HepG2 (cell line): Measurements from ENCODE around the gene HPCAL4. TPM values are rescaled to one million over a fixed set of nuclear protein-coding genes. Genes with fewer than 3 reads are reported as not detected.

Source experiments
- ATAC-seq: fragments of 200-7000 bp; cut with Tn5 transposase; 3 replicates; pipeline ENCODE4 v1.9.1; 2020; ENCODE audit warnings: mild to moderate bottlenecking, moderate library complexity
- BruUV-seq: library from RNA; stranded (reverse); fragments of 400-500 nt; replicated peaks from 2 replicates; lab custom pipeline; 2021; lab: Mats Ljungman, UMichigan
- CTCF ChIA-PET: fragments of 300-600 bp; formaldehyde crosslinking; extraction: SDS; loops from one replicate; lab custom pipeline; 2021; ENCODE audit warnings: low total read pairs, inconsistent platforms, low intra/inter-chr PET ratio; lab: Yijun Ruan, JAX
- POLR2A ChIA-PET: fragments of 350-600 bp; sonication (Branson Sonifier 250); formaldehyde crosslinking; loops from one replicate; lab custom pipeline; 2020; ENCODE audit warnings: antibody characterized with exemption, inconsistent platforms; lab: Yijun Ruan, JAX
- DNase-seq: peaks from one replicate; pipeline ENCODE4 v3.0.0-alpha.2; 2015; ENCODE audit warnings: low spot score
- FAIRE-seq: peaks from 3 replicates; lab custom pipeline; 2011; peaks lifted over from hg19 to GRCh38; lab: Jason Lieb, UNC
- H2AFZ ChIP-seq: one replicate; pipeline ENCODE4 v1.6.1; 2011; ENCODE audit warnings: low read length, inconsistent platforms
- H3K27ac ChIP-seq: fragments of 300-600 bp; 3 replicates; pipeline ENCODE4 v1.8.0; 2011; ENCODE audit warnings: mixed run types, mild to moderate bottlenecking, mixed read lengths, low read length, inconsistent platforms; ENCODE audit not compliant: insufficient read depth; ENCODE audit errors: extremely low read length
- H3K27me3 ChIP-seq, 2 experiments: fragments of 200-600 bp in 1 of 2; 2 replicates in 1 of 2; 3 replicates in 1 of 2; pipeline versions ENCODE4 v1.6.0 to v1.8.0; 2011; ENCODE audit warnings: low read length in 2 of 2, mild to moderate bottlenecking in 2 of 2, moderate library complexity in 2 of 2, inconsistent platforms in 1 of 2; ENCODE audit not compliant: insufficient read depth in 2 of 2, control insufficient read depth in 1 of 2
- H3K36me3 ChIP-seq, 2 experiments: fragments of 200-600 bp in 1 of 2; replicated peaks in 1 of 2; 2 replicates in 1 of 2; 3 replicates in 1 of 2; pipeline versions ENCODE4 v1.5.1 to v1.8.0; 2011; ENCODE audit warnings: low read length in 2 of 2, inconsistent platforms in 1 of 2; ENCODE audit not compliant: insufficient read depth in 2 of 2, control insufficient read depth in 1 of 2
- H3K4me1 ChIP-seq: 2 replicates; pipeline ENCODE4 v1.5.1; 2012; ENCODE audit warnings: low read length, inconsistent platforms; ENCODE audit not compliant: insufficient read depth
- H3K4me2 ChIP-seq: 2 replicates; pipeline ENCODE4 v1.6.0; 2011; ENCODE audit warnings: low read depth, low read length, inconsistent platforms
- H3K4me3 ChIP-seq, 3 experiments: fragments of 200-600 bp in 1 of 3; sonication (generic), shearing (Covaris generic) in 1 of 3; replicated peaks in 1 of 3; 2 replicates each; pipeline ENCODE4 v1.5.1; 2011 to 2016; ENCODE audit warnings: low read length in 3 of 3, inconsistent platforms in 2 of 3, low read depth in 2 of 3, mild to moderate bottlenecking in 2 of 3, control low read depth in 1 of 3, mixed read lengths in 1 of 3; ENCODE audit not compliant: insufficient read depth in 1 of 3
- H3K79me2 ChIP-seq: one replicate; pipeline ENCODE4 v1.6.1; 2011; ENCODE audit warnings: low read length, inconsistent platforms; ENCODE audit not compliant: insufficient read depth
- H3K9ac ChIP-seq: 2 replicates; pipeline ENCODE4 v1.6.0; 2011; ENCODE audit warnings: mild to moderate bottlenecking, low read depth, low read length, inconsistent platforms; ENCODE audit not compliant: insufficient read depth
- H3K9me3 ChIP-seq: 2 replicates; pipeline ENCODE4 v1.5.1; 2012; ENCODE audit warnings: mild to moderate bottlenecking, low read length
- H4K20me1 ChIP-seq: 2 replicates; pipeline ENCODE4 v1.6.0; 2011; ENCODE audit warnings: inconsistent platforms, mild to moderate bottlenecking, low read length, moderate library complexity; ENCODE audit not compliant: insufficient read depth
- CENPBD1 ChIP-seq: sonication (generic); formaldehyde crosslinking; IDR thresholded peaks from 2 replicates; pipeline ENCODE4 v1.8.0; 2022; ENCODE audit warnings: missing genetic modification reagents, low read depth, mild to moderate bottlenecking, borderline replicate concordance
- EZH2 ChIP-seq: conservative IDR thresholded peaks from 2 replicates; pipeline ENCODE4 v1.6.1; 2012; ENCODE audit warnings: mild to moderate bottlenecking, low read depth, low read length, moderate library complexity
- FOSL1 ChIP-seq: sonication (generic); formaldehyde crosslinking; IDR thresholded peaks from 2 replicates; pipeline ENCODE4 v1.9.0; 2021; ENCODE audit warnings: missing genetic modification reagents, borderline replicate concordance
- IRX3 ChIP-seq: sonication (generic); formaldehyde crosslinking; IDR thresholded peaks from 2 replicates; pipeline ENCODE4 v1.8.1; 2023; ENCODE audit warnings: mild to moderate bottlenecking, low read depth, missing genetic modification reagents, borderline replicate concordance
- ISX ChIP-seq: sonication (generic); formaldehyde crosslinking; conservative IDR thresholded peaks from 2 replicates; pipeline ENCODE4 v1.5.0; 2020; ENCODE audit warnings: missing genetic modification reagents
- NFIC ChIP-seq: IDR thresholded peaks from 2 replicates; pipeline ENCODE4 v1.6.1; 2012; ENCODE audit warnings: mild to moderate bottlenecking, low read length, inconsistent platforms
- POLR2A ChIP-seq, 2 experiments: IDR thresholded peaks; 2 replicates each; pipeline ENCODE4 v1.6.1; 2011; ENCODE audit warnings: low read depth in 2 of 2, low read length in 2 of 2, mild to moderate bottlenecking in 1 of 2, moderate library complexity in 1 of 2; ENCODE audit not compliant: insufficient read depth in 1 of 2
- SMC3 ChIP-seq: IDR thresholded peaks from 2 replicates; pipeline ENCODE4 v1.6.1; 2011; ENCODE audit warnings: low read length, improper control_type of control experiment
- TCF7L2 ChIP-seq: IDR thresholded peaks from 2 replicates; pipeline ENCODE4 v1.6.1; 2011; ENCODE audit warnings: mild to moderate bottlenecking, low read depth, low read length, moderate library complexity
- TEAD2 ChIP-seq: sonication (generic); formaldehyde crosslinking; IDR thresholded peaks from 2 replicates; pipeline ENCODE4 v1.9.0; 2021; ENCODE audit warnings: missing genetic modification reagents
- ZFYVE20 ChIP-seq: sonication (generic); formaldehyde crosslinking; IDR thresholded peaks from 2 replicates; pipeline ENCODE4 v1.8.0; 2023; ENCODE audit warnings: low read depth, mild to moderate bottlenecking, moderate library complexity, missing genetic modification reagents, borderline replicate concordance
- ZNF441 ChIP-seq: sonication (generic); formaldehyde crosslinking; IDR thresholded peaks from 2 replicates; pipeline ENCODE4 v1.7.0; 2021; ENCODE audit warnings: missing genetic modification reagents, borderline replicate concordance
- ZNF543 ChIP-seq: sonication (generic); formaldehyde crosslinking; IDR thresholded peaks from 2 replicates; pipeline ENCODE4 v1.4.0; 2020; ENCODE audit warnings: mild to moderate bottlenecking, missing genetic modification reagents
- ZSCAN9 ChIP-seq: IDR thresholded peaks from 2 replicates; pipeline ENCODE4 v1.6.1; 2016; ENCODE audit warnings: borderline replicate concordance
- WGBS: methylation state at CpG from one replicate; pipeline ENCODE4 v1.1.6; 2017; ENCODE audit warnings: low lambda C conversion rate; 5-methylcytosine and 5-hydroxymethylcytosine counted together
- in situ Hi-C: cut with HindIII; loops from 2 replicates; pipeline ENCODE4 v1.10.0; 2017; ENCODE audit warnings: low pct_unique_long_range_greater_than_20kb; ENCODE audit not compliant: extremely low pct_ligation_motif_present
- intact Hi-C: fragments of 100-400 bp; cut with micrococcal nuclease; formaldehyde crosslinking; loops from one replicate; pipeline ENCODE4 v1.10.0; 2022; ENCODE audit not compliant: unreplicated experiment
- polyA plus RNA-seq, 8 experiments: library from polyadenylated mRNA; depleted of rRNA in 3 of 8; stranded (reverse) in 7 of 8; unstranded in 1 of 8; fragments of >200 nt; fragmentation: Illumina TruSeq in 4 of 8; extraction: Trizol in 4 of 8; gene quantifications; 2 replicates each; pipeline versions ENCODE4 v1.2.1 to v1.2.3, GENCODE V29; 2011 to 2016; ENCODE audit warnings: low read depth in 4 of 8, missing spikeins in 1 of 8, mixed read lengths in 1 of 8; ENCODE audit not compliant: insufficient read depth in 1 of 8
- total RNA-seq, 5 experiments: library from RNA; depleted of rRNA; stranded (reverse); fragments of >200 nt; fragmentation: Illumina TruSeq; extraction: Trizol; gene quantifications; 2 replicates each; pipeline ENCODE4 v1.2.3, GENCODE V29; 2016; ENCODE audit warnings: low read depth in 1 of 5
- TF ChIP-seq, protein P1 (sequence below): sonication (generic); formaldehyde crosslinking; IDR thresholded peaks from 2 replicates; pipeline ENCODE4 v1.4.0; 2020; ENCODE audit warnings: mild to moderate bottlenecking, missing genetic modification reagents
- TF ChIP-seq, protein P2 (sequence below), 2 experiments: IDR thresholded peaks; 2 replicates each; pipeline ENCODE4 v1.6.1; 2011 to 2012; ENCODE audit warnings: low read length in 2 of 2, borderline replicate concordance in 1 of 2, low read depth in 1 of 2, mild to moderate bottlenecking in 1 of 2, moderate library complexity in 1 of 2
- TF ChIP-seq, protein P3 (sequence below): sonication (generic); formaldehyde crosslinking; IDR thresholded peaks from 2 replicates; pipeline ENCODE4 v1.4.0; 2020; ENCODE audit warnings: mild to moderate bottlenecking, missing genetic modification reagents

HPCAL4 gene
- total and polyA plus RNA-seq, 2 of the 13 experiments (the other 11 are each of a cell fraction or from before 2014, with no cell fraction given): not detected

GRCh38 chr1:39639305-39640130 lies 51.7 kb downstream of the HPCAL4 start, which contains the start of gene HEYL:
Gene HEYL (minus strand): TSS chr1:39639643. CDS start chr1:39639625, 18 bp downstream.
- H3K4me1 ChIP-seq: no peaks in the 10 kb centered on the region
- H3K79me2 ChIP-seq: no peaks in the 10 kb centered on the region
- H2AFZ ChIP-seq: no peak within 1 kb of the TSS
- H3K27me3 ChIP-seq: peaks cover 1 to 33% of the 10 kb centered on the region in 2 experiments; a peak in 4 of 5 replicates
- H3K4me2 ChIP-seq: peak within 1 kb of the TSS; percentile 21; the same call in 1 of the 2 replicates
- no peak within 1 kb of the TSS for H3K9ac ChIP-seq
- ChIA-PET CTCF (interaction anchor here (0.7 kb wide), 1 partner anchor 14 kb away, joined by 3 read pairs; no protein-coding TSS in a partner anchor), POLR2A (no interaction called here)
- in situ Hi-C loops: no loop called here
- no TSS peak for BruUV-seq
- H3K27ac ChIP-seq: no peak within 1 kb of the TSS
- H3K36me3 ChIP-seq: no peaks in the 10 kb centered on the region
- H3K4me3 ChIP-seq: peak within 1 kb of the TSS in 2 of 3 experiments; percentile 40 to 58; a peak in 4 of 6 replicates
- ATAC-seq (peak; percentile 92), FAIRE-seq (no peak), DNase-seq (peak; percentile 40)
- H3K9me3 ChIP-seq: no peaks in the 10 kb centered on the region
- 65% methylated on average over 24 of the region's 88 CpGs for WGBS
- H4K20me1 ChIP-seq: no peaks in the 10 kb centered on the region
- intact Hi-C loops: no loop called here
- no peak for TF ChIP-seq CENPBD1 (CRISPR knock-in tag)
- no peak for TF ChIP-seq FOSL1
- TF ChIP-seq, protein P1, sequence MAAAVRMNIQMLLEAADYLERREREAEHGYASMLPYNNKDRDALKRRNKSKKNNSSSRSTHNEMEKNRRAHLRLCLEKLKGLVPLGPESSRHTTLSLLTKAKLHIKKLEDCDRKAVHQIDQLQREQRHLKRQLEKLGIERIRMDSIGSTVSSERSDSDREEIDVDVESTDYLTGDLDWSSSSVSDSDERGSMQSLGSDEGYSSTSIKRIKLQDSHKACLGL: 0 out of 2 replicates have a peak, but pooled peaks have one; percentile 56
- 0 out of 2 replicates have a peak, but pooled peaks have one; percentile 3 for TF ChIP-seq SMC3
- no peak for TF ChIP-seq ZSCAN9
- no peak for TF ChIP-seq POLR2A (IDR thresholded peaks at IDR 0.05; ENCODE audit: insufficient read depth in 1 of 2, low read depth in 2 of 2, low read length in 2 of 2)
- TF ChIP-seq TCF7L2: no peak
- no peak for TF ChIP-seq ZFYVE20 (CRISPR knock-in tag)
- no peak for TF ChIP-seq NFIC
- TF ChIP-seq ISX: no peak
- no peak for TF ChIP-seq ZNF441 (CRISPR knock-in tag)
- TF ChIP-seq EZH2: no peak
- no peak for TF ChIP-seq IRX3 (CRISPR knock-in tag)
- TF ChIP-seq, protein P2, sequence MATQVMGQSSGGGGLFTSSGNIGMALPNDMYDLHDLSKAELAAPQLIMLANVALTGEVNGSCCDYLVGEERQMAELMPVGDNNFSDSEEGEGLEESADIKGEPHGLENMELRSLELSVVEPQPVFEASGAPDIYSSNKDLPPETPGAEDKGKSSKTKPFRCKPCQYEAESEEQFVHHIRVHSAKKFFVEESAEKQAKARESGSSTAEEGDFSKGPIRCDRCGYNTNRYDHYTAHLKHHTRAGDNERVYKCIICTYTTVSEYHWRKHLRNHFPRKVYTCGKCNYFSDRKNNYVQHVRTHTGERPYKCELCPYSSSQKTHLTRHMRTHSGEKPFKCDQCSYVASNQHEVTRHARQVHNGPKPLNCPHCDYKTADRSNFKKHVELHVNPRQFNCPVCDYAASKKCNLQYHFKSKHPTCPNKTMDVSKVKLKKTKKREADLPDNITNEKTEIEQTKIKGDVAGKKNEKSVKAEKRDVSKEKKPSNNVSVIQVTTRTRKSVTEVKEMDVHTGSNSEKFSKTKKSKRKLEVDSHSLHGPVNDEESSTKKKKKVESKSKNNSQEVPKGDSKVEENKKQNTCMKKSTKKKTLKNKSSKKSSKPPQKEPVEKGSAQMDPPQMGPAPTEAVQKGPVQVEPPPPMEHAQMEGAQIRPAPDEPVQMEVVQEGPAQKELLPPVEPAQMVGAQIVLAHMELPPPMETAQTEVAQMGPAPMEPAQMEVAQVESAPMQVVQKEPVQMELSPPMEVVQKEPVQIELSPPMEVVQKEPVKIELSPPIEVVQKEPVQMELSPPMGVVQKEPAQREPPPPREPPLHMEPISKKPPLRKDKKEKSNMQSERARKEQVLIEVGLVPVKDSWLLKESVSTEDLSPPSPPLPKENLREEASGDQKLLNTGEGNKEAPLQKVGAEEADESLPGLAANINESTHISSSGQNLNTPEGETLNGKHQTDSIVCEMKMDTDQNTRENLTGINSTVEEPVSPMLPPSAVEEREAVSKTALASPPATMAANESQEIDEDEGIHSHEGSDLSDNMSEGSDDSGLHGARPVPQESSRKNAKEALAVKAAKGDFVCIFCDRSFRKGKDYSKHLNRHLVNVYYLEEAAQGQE (IDR thresholded peaks at IDR 0.05; ENCODE audit: borderline replicate concordance in 1 of 2, low read depth in 1 of 2, low read length in 2 of 2): no peak
- TF ChIP-seq TEAD2: no peak
- TF ChIP-seq, protein P3, sequence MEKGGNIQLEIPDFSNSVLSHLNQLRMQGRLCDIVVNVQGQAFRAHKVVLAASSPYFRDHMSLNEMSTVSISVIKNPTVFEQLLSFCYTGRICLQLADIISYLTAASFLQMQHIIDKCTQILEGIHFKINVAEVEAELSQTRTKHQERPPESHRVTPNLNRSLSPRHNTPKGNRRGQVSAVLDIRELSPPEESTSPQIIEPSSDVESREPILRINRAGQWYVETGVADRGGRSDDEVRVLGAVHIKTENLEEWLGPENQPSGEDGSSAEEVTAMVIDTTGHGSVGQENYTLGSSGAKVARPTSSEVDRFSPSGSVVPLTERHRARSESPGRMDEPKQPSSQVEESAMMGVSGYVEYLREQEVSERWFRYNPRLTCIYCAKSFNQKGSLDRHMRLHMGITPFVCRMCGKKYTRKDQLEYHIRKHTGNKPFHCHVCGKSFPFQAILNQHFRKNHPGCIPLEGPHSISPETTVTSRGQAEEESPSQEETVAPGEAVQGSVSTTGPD (CRISPR knock-in tag): no peak
- no peak for TF ChIP-seq ZNF543 (CRISPR knock-in tag)
